Stimulated activated CD4-positive, alpha-beta T cell treated with anti-CD3 and anti-CD28 coated beads, Interleukin-1b, Interleukin-23, amount 100 ng/mL, for 4 hours (primary cell): ENCODE data around the gene CASKIN2.
"Not testable (repeated sequence)": the region's sequence is repeated elsewhere in the genome, so short reads cannot be mapped to it uniquely, and the experiment has no call there.

ENCODE experiments used
- DNase-seq, 2 donors: peaks; one replicate each; pipeline ENCODE4 v3.0.0-alpha.2; 2020; ENCODE audit warnings: low read depth in 2 of 2

Gene CASKIN2

DNA sequence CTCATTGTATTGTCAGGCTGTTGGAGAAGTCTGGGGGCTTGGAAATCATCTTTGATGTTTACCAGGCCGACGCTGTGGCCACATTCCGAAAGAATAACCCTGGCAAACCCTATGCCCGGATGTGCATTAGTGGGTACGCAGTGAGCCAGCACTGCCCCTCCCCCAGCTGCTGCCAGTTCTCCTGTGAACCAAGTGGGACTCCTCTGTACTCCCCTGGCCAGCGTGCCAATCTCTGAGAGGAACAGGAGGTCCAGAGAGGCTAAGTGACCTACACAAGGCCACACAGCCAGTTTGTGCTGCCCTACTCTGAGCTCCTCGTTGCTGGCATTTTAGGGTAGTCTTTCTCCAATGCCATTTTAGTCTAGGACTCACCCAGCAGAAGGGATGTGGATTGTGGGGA, 8.3 kb upstream of the CASKIN2 start:
- DNase-seq: no peak

DNA sequence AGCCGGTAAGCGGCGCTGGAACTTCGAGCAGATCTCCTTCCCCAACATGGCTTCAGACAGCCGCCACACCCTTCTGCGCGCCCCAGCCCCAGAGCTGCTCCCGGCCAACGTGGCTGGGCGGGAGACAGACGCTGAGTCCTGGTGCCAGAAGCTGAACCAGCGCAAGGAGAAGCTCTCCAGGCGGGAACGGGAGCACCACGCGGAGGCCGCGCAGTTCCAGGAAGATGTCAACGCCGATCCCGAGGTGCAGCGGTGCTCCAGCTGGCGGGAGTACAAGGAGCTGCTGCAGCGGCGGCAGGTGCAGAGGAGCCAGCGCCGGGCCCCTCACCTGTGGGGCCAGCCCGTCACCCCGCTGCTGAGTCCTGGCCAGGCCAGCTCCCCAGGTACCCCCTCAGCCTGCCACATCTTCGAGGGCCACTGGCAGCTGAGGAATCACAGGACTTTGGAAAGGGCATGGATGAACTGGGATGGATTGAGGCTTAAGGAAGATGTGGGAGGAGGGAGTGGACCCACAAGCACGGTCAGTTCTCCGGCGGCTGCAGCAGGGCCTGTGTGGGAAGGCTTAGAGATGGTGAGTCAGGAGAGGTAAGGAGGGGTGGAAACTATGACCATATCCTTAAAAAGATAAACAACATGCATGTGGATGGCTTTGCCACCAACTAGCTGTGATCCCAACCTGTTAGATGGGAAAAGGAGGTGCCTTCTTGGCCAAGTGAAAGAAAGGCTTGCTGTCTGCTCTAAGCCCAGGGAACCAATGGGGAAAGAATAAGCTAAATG, 6.8 kb upstream of the CASKIN2 start:
- no peak for DNase-seq

- DNase-seq: no peak
Observed at GRCh38 chr17:75521290-75521689, 6.0 kb upstream of the CASKIN2 start.

- not testable (repeated sequence) for DNase-seq
Observed at GRCh38 chr17:75520413-75520812, 5.1 kb upstream of the CASKIN2 start.

GRCh38 chr17:75518983-75519537, 3.7 kb upstream of the CASKIN2 start:
- DNase-seq: no peak

DNA sequence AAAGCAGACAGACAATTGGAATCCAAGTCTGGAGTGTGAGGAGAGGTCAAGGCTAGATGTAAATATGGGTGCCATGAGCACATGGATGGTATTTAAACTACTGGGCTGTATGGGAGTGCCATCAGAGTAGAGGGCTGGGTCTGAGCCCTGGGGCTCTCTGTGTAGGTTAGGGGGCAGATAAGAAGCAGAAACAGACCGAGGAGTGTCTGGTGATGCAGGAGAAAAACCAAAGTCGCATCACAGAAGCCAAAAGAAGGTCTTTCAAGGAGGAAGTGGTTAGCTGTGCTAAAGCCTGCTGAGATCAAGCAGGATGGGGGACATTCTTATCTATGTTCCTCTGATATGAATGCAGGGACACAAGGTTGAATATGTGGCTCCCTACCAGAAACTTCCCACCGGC, 2.9 kb upstream of the CASKIN2 start:
- no peak for DNase-seq

GRCh38 chr17:75517297-75517865, 2.0 kb upstream of the CASKIN2 start:
- DNase-seq: no peak

DNA sequence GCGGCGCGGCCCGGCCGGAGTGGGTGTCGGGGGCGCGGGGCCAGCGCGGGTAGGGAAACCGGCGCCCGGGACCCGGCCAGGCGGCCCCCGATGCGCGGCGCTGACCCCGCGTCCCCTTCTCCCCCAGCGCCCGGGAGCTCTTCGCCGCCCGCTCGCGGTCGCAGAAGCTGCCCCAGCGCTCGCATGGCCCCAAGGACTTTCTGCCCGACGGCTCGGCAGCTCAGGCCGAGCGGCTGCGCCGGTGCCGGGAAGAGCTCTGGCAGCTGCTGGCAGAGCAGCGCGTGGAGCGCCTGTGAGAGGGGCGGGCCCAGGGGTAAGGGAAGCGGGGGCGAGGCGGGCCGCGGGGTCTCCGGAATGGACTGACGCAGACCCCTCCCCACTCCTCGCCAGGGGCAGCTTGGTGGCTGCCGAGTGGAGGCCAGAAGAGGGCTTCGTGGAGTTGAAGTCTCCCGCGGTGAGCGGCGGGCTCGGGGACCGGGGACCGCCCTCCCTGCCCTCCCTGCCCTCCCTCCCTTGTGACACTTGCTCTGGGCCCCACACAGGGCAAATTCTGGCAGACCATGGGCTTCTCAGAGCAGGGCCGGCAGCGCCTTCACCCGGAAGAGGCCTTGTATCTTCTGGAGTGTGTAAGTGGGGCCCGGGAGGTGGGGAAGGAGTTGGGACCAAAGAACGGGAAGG, 1.4 kb upstream of the CASKIN2 start:
- DNase-seq: peak in 1 of 2 donors; percentile 41

GRCh38 chr17:75516255-75516618, 900 bp upstream of the CASKIN2 start, which contains the start of gene TSEN54:
Gene TSEN54, plus strand, starts transcription at chr17:75516528. Its CDS starts 33 bp downstream, at chr17:75516561.
- peak; percentile 93 to 97 for DNase-seq

DNA sequence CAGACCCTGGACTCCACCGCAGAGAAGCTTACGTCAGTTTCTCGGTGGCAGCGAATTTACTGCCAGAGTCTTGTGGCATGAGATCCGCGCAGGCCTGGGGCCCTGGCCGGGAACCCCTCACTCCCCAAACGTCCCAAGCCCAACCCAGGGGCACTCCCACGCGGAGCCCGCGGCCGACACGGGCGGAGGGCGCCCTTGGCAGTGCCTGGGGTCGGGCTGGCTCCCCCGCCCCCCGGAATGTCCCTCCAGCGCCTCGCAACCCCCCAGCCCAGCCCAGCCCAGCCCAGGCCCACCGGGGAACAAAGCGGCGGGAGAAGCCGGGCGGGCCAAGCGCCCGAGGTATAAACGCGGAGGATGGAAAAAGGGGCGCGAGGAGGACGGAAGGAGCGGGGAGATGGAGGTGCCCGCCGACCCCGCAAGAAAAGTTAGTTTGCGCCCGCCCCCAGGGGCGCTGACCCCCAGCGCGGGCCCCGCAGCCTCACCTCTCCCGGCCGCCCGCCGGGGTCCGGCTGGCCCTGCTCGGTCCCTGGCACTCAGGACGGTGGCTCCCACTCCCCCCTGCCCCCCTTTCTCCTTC, 330 bp downstream of the CASKIN2 start:
- DNase-seq: no peak

- DNase-seq: no peak
Observed at GRCh38 chr17:75514299-75514918, 928 bp downstream of the CASKIN2 start.

- no peak for DNase-seq
Observed at GRCh38 chr17:75513641-75514000, 1.7 kb downstream of the CASKIN2 start.

DNA sequence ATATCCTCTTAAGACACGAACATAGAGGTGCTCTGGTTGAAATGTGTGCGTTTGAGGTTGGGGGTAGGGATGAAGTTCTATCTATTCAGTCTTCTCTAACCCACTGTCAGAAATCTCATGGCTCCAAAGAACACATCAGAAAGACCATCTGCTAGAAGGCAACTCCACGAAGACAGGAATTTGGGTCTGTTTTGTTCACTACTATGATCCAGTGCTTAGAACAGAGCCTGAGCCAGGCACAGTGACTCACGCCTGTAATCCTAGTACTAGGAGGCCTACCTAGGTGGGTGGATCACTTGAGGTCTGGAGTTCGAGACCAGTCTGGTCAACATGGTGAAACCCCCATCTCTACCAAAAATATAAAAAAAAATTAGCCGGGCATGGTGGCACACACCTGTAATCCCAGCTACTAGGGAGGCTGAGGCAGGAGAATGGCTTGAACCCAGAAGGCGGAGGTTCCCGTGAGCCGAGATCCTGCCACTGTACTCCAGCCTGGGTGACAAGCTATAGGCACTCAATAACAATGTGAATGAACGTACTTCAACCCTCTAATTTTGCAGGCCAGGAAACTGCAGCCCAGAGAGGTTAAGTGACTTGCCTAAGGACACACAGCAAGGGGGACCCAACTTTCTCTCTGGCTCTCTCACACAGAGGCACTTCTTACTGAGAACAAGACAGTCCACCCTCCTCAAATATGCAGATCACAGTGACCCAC, 2.3 kb downstream of the CASKIN2 start:
- no peak for DNase-seq

DNA sequence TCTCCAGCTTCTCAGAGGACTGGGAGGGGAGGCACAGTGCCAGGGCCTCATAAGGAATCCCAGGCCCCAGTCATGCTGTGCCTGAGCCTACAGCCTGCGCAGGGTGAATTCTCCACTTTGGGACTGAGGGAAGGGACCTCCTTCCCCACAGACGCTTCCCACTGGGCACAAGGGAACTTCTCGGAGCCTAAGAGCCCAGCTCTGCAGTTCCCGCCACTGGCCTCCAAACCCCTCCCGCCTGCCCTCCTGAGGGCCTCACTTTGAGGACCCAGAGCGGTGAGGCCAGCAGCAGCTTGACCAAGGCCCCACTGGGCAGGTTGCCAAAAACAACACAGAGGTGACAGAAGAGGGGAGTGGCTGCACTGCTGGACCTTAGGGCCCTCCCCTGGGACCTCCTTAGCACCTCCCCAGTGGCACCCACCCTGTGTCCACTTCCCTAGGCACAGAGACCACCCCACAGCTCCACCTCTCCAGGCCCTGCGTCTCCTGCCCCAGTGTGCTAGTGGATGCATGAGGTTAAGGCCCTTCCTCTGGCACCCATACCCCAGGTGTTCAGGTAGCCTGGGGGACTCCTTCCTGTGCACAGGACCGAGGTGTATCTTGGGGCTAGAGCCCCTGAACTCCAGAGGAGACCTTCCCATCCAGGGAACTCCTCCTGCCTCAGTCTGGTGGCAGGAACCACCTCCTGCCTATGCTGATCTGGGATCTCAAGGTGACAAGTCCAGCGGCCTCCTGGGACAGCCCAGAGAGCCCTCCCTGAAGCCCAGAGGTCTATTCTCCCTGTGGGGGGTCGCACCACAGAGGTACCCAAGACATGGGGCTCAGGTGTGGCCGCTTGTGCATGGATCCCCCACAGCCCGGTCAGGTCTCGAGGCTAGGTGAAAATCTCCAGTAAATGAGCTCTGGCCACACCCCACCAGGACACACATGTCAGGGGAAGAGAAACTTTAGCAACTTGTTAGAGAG, 3.4 kb downstream of the CASKIN2 start:
- no peak for DNase-seq

GRCh38 chr17:75511270-75511609, 4.1 kb downstream of the CASKIN2 start:
- no peak for DNase-seq

DNA sequence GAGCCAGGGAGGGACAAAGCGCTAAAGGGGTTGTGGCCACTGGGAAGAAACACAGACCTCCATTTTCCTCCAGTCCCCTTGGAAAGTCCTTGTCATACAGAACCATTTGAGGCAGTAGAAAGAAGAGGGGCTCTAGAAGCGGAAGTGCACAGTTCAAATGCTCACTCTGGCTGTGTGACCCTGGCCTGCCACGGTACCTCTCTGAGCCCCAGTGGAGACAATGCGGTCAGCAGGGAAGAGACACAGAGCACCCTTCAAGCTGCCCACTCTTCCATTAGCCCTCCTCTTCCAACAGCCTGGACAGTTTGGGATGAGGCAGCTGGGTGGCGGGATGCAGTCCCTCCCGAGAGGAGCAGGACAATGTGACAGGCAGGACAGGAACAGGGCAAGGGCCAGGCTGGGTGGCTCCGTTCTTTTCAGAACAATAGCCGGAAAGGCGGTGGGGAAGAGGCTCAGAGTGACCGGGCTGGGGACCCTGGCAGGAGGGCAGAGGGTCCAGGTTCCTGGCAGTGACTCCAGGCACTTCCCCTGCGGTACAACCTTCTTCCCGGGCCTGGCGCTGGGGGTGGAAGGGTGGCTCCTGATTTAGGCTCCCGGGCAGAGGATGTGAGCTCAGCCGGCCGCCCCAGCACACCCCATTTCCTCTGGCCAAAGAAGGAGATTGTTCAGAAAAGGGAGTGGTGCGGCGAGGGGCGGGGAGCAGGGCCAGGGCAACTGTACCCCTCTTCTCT, 5.6 kb downstream of the CASKIN2 start:
- DNase-seq: no peak

DNA sequence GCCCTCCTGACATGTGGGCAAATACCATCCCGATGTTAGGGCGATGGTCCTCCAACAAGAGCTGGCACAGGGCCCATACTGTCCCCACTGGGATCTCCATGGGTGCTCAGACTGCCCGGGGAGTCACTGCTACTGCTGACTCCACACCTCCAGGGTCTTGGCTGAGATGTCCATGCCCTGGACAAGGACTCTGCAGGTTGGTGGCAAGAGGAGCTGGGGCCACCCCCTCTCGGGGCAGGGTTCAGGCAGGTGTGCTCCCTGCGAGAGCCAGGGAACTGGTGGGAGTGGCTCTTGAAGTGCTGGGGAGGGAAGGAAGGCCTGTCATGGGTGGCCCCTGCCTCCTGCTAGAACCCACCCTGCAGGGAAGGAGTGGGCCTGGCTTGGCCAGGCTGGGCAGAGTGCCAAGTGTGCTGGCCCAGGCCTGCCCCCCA, 6.4 kb downstream of the CASKIN2 start:
- DNase-seq: no peak

DNA sequence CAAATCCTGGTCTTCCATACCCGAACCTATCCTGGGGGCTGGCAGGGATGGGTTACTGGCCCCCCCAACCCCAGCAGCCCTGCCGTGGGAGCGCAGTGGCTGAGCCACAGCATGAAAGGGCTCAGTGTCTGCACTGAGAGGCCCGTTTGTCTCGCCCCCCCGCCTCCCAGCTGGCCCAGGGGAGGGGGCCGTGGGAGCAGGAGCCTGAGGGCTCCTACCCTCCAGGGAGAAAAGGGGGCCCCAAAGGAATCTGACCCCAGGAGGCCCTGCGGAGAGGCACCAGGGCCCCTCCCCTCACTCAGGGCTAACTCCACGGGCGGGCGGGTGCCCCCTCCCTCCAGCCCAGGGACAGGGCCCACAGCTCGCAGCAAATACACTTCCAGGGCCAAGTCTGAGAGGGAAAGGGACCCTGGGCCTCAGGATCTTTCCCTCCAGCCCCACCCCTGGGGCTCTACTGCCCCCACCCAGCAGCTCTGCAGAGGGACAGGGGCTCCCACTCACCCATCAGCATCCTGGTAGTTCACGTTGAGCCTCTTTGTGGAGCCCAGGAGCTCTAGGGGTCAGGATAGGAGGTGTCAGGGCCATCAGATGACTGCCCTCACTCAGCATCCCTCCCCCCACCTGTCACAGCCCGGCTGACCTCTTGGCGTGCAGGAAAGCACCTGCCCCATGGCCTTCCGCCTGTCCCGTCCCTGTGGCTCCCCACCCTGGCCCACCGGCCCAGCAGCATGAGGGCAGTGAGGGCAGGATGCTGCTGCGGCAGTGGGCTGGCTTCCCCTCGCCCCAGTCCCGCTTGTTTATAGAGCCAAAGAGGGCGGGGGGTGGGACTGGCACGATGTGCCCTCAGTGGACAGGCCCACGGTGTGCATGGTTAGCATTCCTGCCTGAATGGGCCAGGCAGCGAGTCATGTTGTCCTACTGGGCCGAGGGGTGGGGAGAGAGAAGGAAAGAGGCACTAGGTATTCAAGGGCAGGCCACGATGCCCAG, 7.3 kb downstream of the CASKIN2 start:
- no peak for DNase-seq
